ENCODE measurements around the gene GRAP2. TPM values are rescaled to one million over a fixed set of nuclear protein-coding genes. Genes with fewer than 3 reads are reported as not detected.
A peak's percentile ranks its signal among the peaks of the same experiment; 100 is the strongest.

The GRAP2 gene
- 0.42 TPM for total RNA-seq (2021; ENCODE audit: unreplicated experiment)
- polyA plus RNA-seq (2012): 0.34 and 0.41 TPM in 2 replicates
- Bru-seq, nascent RNA: percentile 9 among the genes with signal in this experiment
- percentile 2 among the genes with signal in this experiment for BruChase-seq, experiment 1, labeled RNA remaining after a 6-hour chase
- BruChase-seq, experiment 2, labeled RNA remaining after a 2-hour chase: percentile 3 among the genes with signal in this experiment
- long read RNA-seq: 0 reads

- Histone ChIP-seq H3K79me2 (ENCODE audit: insufficient read depth, low read length) (no peaks in the 10 kb centered on the region), H3K4me2 (ENCODE audit: low read length) (no peak within 1 kb of the TSS), H3K27me3 (ENCODE audit: insufficient read depth, low read length) (peaks cover 74% of the 10 kb centered on the region), H3K4me3 (replicated peaks in 1 of 2; ENCODE audit: low read depth in 1 of 2, low read length in 2 of 2) (no peak within 1 kb of the TSS), H3K9ac (ENCODE audit: low read length) (no peak within 1 kb of the TSS), H3K27ac (ENCODE audit: low read depth, low read length) (no peak within 1 kb of the TSS), H4K20me1 (ENCODE audit: insufficient read depth) (no peaks in the 10 kb centered on the region), H2AFZ (ENCODE audit: low read depth, low read length, poor library complexity, severe bottlenecking) (no peak within 1 kb of the TSS), H3K9me2 (ENCODE audit: insufficient read depth) (no peaks in the 10 kb centered on the region), H3K4me1 (ENCODE audit: control insufficient read depth in 1 of 2, insufficient read depth in 2 of 2, low read length in 2 of 2) (no peaks in the 10 kb centered on the region), H3K9me3 (ENCODE audit: control insufficient read depth in 1 of 2, insufficient read depth in 1 of 2, low read depth in 1 of 2, low read length in 2 of 2) (no peaks in the 10 kb centered on the region), H3K36me3 (ENCODE audit: control insufficient read depth in 1 of 2, insufficient read depth in 2 of 2, low read length in 2 of 2) (no peaks in the 10 kb centered on the region)
- intact Hi-C loops (cut with micrococcal nuclease): no loop called here
- DNase-seq (ENCODE audit: low read depth, low spot score) (no peak), ATAC-seq (no peak)
- ChIA-PET POLR2A (no interaction called here), RAD21 (ENCODE audit: low non-redundant PET in 1 of 2, low total read pairs in 2 of 2, uncharacterized antibody in 2 of 2, unreplicated experiment in 2 of 2) (no interaction called here), CTCF (no interaction called here)
- TF ChIP-seq CEBPB (IDR thresholded peaks at IDR 0.05; ENCODE audit: low read depth) (no peak), EZH2phosphoT487 (IDR thresholded peaks at IDR 0.05; ENCODE audit: borderline replicate concordance) (no peak), EZH2 (IDR thresholded peaks at IDR 0.05) (no peak), POLR2AphosphoS5 (IDR thresholded peaks at IDR 0.05; ENCODE audit: low read depth, low read length) (no peak), FOSL1 (IDR thresholded peaks at IDR 0.05; ENCODE audit: low read depth) (no peak), EGR1 (IDR thresholded peaks at IDR 0.05; ENCODE audit: low read depth) (no peak), ATF3 (IDR thresholded peaks at IDR 0.05) (no peak), SRF (IDR thresholded peaks at IDR 0.05; ENCODE audit: low read depth) (no peak), SP1 (IDR thresholded peaks at IDR 0.05; ENCODE audit: low read depth) (no peak), TCF7L2 (IDR thresholded peaks at IDR 0.05; ENCODE audit: borderline replicate concordance, extremely low read depth, insufficient read depth, insufficient read length) (no peak), ZFX (IDR thresholded peaks at IDR 0.05) (no peak), ZNF274 (IDR thresholded peaks at IDR 0.05; ENCODE audit: low read depth, low read length) (no peak), YY1 (IDR thresholded peaks at IDR 0.05; ENCODE audit: extremely low read depth, insufficient replicate concordance, low read depth, low read length) (no peak), RAD21 (IDR thresholded peaks at IDR 0.05; ENCODE audit: low read depth) (no peak), ELF1 (IDR thresholded peaks at IDR 0.05; ENCODE audit: borderline replicate concordance, low read depth) (no peak)
- BruUV-seq (replicated peaks): no TSS peak
Observed at GRCh38 chr22:39900306-39901227, at the start of gene GRAP2. Gene GRAP2 (plus strand): TSS chr22:39901084. CDS start chr22:39947107, 46,023 bp downstream.
